Myocyte (in vitro differentiated cells): ENCODE data around the gene DENND2A. TPM values are rescaled to one million over a fixed set of nuclear protein-coding genes. Genes with fewer than 3 reads are reported as not detected.

Experiments
- DNase-seq: peaks from one replicate; pipeline ENCODE4 v3.0.0-alpha.2; 2012; ENCODE audit warnings: low read depth
- total RNA-seq: library from RNA; depleted of rRNA; stranded (reverse); fragments of >200 nt; gene quantifications from 2 replicates; pipeline ENCODE4 v1.2.3, GENCODE V29; 2014

Gene DENND2A
- total RNA-seq, 1 donor from 2014 or later, result 0.05 TPM

GRCh38 chr7:140475747-140476333 is 164.8 kb downstream of the DENND2A start:
- DNase-seq, result peak; percentile 62

Other genes with a start within 250 kb of the DENND2A start
- gene SLC37A3, start 242.3 kb downstream of the DENND2A start, total RNA-seq, result 36.0 and 40.3 TPM in 2 replicates
- not detected in 2 replicates for gene RAB19, start 236.8 kb downstream of the DENND2A start, total RNA-seq
- gene MKRN1, start 161.3 kb downstream of the DENND2A start, total RNA-seq, result 67.7 and 68.2 TPM in 2 replicates
- 14.4 and 16.0 TPM in 2 replicates for gene ADCK2, start 32.1 kb upstream of the DENND2A start, total RNA-seq
- gene NDUFB2, start 55.9 kb upstream of the DENND2A start, total RNA-seq, result 388 and 434 TPM in 2 replicates